Smooth muscle cell (in vitro differentiated cells): ENCODE data around the gene GHSR. TPM values are rescaled to one million over a fixed set of nuclear protein-coding genes. Genes with fewer than 3 reads are reported as not detected.

ENCODE experiments used
- DNase-seq: peaks from one replicate; lab custom pipeline; 2025; ENCODE audit not compliant: unreplicated experiment; lab: John Stamatoyannopoulos, UW
- H2AFZ ChIP-seq: fragments of 200-600 bp; sonication (generic); 2 replicates; pipeline ENCODE4 v1.6.0; 2016; ENCODE audit warnings: antibody characterized with exemption, low read depth, mild to moderate bottlenecking
- H3F3A ChIP-seq: fragments of 200-600 bp; sonication (generic); 2 replicates; pipeline ENCODE4 v1.6.0; 2017; ENCODE audit warnings: antibody characterized with exemption, low read depth
- H3K27ac ChIP-seq: fragments of 200-600 bp; sonication (generic); 2 replicates; pipeline ENCODE4 v1.5.1; 2016; ENCODE audit warnings: low read depth, mild to moderate bottlenecking
- H3K27me3 ChIP-seq: fragments of 200-600 bp; sonication (generic); 2 replicates; pipeline ENCODE4 v1.6.1; 2016; ENCODE audit warnings: low read depth, mild to moderate bottlenecking
- H3K36me3 ChIP-seq: fragments of 200-600 bp; sonication (generic); 2 replicates; pipeline ENCODE4 v1.5.1; 2016; ENCODE audit warnings: low read depth
- H3K4me1 ChIP-seq: fragments of 200-600 bp; sonication (generic); 2 replicates; pipeline ENCODE4 v1.5.1; 2016; ENCODE audit warnings: low read depth
- H3K4me2 ChIP-seq: fragments of 200-600 bp; sonication (generic); 2 replicates; pipeline ENCODE4 v1.6.0; 2016; ENCODE audit warnings: mild to moderate bottlenecking
- H3K4me3 ChIP-seq: fragments of 200-600 bp; sonication (generic); 2 replicates; pipeline ENCODE4 v1.5.1; 2016; ENCODE audit warnings: mild to moderate bottlenecking
- H3K79me2 ChIP-seq: fragments of 200-600 bp; sonication (generic); 2 replicates; pipeline ENCODE4 v1.6.0; 2016; ENCODE audit warnings: low read depth, mild to moderate bottlenecking
- H3K9ac ChIP-seq: fragments of 200-600 bp; sonication (generic); 2 replicates; pipeline ENCODE4 v1.6.0; 2016; ENCODE audit warnings: low read depth
- H3K9me3 ChIP-seq: fragments of 200-600 bp; sonication (generic); replicated peaks from 2 replicates; pipeline ENCODE4 v1.5.1; 2016; ENCODE audit warnings: low read depth
- H4K20me1 ChIP-seq: fragments of 200-600 bp; sonication (generic); 2 replicates; pipeline ENCODE4 v1.6.0; 2016; ENCODE audit warnings: low read depth
- WGBS: methylation state at CpG from one replicate; pipeline ENCODE4 v1.1.7; 2016; ENCODE audit warnings: low lambda C conversion rate; 5-methylcytosine and 5-hydroxymethylcytosine counted together
- polyA plus RNA-seq: library from polyadenylated mRNA; unstranded; fragments of >200 nt; fragmentation: Nextera tagmentation; extraction: Ambion mirVana; gene quantifications from 2 replicates; pipeline ENCODE4 v1.2.1, GENCODE V29; 2016
- total RNA-seq: library from RNA; depleted of rRNA; stranded (reverse); fragments of >200 nt; gene quantifications from 2 replicates; pipeline ENCODE4 v1.2.3, GENCODE V29; 2014
- TF ChIP-seq, protein P1 (sequence below): fragments of 200-600 bp; sonication (generic); IDR thresholded peaks from 2 replicates; pipeline ENCODE4 v1.5.1; 2017; ENCODE audit warnings: borderline replicate concordance, mild to moderate bottlenecking, antibody characterized with exemption; ENCODE audit not compliant: insufficient read depth, poor library complexity, severe bottlenecking

Gene GHSR
- total and polyA plus RNA-seq, 2 experiments from 2014 or later, result not detected

DNA sequence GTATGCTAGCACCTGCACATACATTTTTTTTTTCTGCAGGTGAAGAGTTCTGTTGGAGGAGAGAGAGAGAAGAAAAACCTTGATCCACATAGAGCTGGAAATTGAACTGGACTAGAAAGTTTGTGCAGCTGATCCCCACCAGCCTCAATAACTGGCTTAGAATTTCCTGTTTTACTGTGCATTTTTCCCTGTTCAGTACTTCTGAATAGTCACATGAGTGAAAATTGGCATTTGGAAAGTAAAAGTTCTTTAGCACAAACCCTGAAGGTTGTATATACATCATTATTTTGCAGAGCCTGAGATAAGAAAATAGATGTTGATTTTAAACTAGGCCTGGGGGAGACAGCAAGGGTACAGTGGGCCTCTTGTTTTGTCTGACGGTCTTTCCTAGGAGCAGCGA lies 42.3 kb downstream of the GHSR start:
- TF ChIP-seq, protein P1, sequence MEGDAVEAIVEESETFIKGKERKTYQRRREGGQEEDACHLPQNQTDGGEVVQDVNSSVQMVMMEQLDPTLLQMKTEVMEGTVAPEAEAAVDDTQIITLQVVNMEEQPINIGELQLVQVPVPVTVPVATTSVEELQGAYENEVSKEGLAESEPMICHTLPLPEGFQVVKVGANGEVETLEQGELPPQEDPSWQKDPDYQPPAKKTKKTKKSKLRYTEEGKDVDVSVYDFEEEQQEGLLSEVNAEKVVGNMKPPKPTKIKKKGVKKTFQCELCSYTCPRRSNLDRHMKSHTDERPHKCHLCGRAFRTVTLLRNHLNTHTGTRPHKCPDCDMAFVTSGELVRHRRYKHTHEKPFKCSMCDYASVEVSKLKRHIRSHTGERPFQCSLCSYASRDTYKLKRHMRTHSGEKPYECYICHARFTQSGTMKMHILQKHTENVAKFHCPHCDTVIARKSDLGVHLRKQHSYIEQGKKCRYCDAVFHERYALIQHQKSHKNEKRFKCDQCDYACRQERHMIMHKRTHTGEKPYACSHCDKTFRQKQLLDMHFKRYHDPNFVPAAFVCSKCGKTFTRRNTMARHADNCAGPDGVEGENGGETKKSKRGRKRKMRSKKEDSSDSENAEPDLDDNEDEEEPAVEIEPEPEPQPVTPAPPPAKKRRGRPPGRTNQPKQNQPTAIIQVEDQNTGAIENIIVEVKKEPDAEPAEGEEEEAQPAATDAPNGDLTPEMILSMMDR, result no peak
- Histone ChIP-seq H3K27me3 (no peaks in the 10 kb centered on the region), H3K27ac (no peak overlapping the region), H3K4me1 (no peaks in the 10 kb centered on the region), H3K9ac (no peak overlapping the region), H3K4me2 (no peak overlapping the region), H3K9me3 (no peaks in the 10 kb centered on the region), H3K36me3 (no peaks in the 10 kb centered on the region), H3K4me3 (no peak overlapping the region), H2AFZ (no peak overlapping the region), H3F3A (peaks cover 21% of the 10 kb centered on the region), H4K20me1 (no peaks in the 10 kb centered on the region), H3K79me2 (no peaks in the 10 kb centered on the region)
- DNase-seq, result no peak
- WGBS, result 95% methylated on average over 2 of the region's 2 CpGs

DNA sequence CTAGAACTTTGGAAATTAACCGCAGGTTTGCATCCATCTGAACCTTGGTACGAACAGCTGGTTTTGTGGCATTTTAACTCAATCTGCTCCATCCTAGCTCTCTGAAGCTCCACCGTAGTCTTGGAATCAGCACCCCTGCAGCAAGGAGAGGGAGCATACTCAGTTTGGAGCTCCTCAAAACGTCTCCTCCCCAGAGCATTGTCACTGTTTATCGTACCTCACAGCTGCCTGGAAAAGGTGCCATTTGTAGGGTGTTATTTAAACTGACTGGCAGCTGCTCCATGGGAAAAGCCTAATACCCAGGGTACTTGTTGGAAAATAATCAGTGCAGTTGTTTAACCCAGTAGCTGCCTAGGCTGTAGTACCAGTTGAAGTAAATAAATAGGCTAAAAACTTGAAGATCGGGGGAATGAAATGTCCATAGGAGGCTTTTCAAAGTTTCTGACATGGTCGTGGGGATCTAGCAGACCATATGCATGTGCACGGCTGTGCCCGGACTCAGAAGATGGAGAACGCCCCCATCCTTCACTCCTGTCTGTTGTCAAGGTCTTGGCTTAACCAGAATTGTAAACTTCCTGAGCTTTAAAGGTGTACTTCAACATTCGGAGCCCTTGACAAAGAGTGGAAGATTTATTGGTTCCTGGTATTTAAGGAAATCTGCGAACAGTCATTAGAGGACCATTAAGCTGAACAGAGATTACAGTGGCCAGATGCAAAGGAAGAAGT lies 43.9 kb downstream of the GHSR start:
- no peaks in the 10 kb centered on the region for H3K79me2 ChIP-seq
- DNase-seq, result no peak
- no peak overlapping the region for H3K9ac ChIP-seq
- no peak overlapping the region for H3K4me2 ChIP-seq
- TF ChIP-seq, protein P1, result no peak
- WGBS, result 80% methylated on average over 12 of the region's 12 CpGs
- no peaks in the 10 kb centered on the region for H3K9me3 ChIP-seq
- H4K20me1 ChIP-seq, result peaks cover 9% of the 10 kb centered on the region
- H3K27ac ChIP-seq, result no peak overlapping the region
- no peaks in the 10 kb centered on the region for H3K4me1 ChIP-seq
- H3K36me3 ChIP-seq, result peaks cover 8% of the 10 kb centered on the region
- H2AFZ ChIP-seq, result no peak overlapping the region
- H3F3A ChIP-seq, result peaks cover 21% of the 10 kb centered on the region
- no peak overlapping the region for H3K4me3 ChIP-seq
- H3K27me3 ChIP-seq, result no peaks in the 10 kb centered on the region

DNA sequence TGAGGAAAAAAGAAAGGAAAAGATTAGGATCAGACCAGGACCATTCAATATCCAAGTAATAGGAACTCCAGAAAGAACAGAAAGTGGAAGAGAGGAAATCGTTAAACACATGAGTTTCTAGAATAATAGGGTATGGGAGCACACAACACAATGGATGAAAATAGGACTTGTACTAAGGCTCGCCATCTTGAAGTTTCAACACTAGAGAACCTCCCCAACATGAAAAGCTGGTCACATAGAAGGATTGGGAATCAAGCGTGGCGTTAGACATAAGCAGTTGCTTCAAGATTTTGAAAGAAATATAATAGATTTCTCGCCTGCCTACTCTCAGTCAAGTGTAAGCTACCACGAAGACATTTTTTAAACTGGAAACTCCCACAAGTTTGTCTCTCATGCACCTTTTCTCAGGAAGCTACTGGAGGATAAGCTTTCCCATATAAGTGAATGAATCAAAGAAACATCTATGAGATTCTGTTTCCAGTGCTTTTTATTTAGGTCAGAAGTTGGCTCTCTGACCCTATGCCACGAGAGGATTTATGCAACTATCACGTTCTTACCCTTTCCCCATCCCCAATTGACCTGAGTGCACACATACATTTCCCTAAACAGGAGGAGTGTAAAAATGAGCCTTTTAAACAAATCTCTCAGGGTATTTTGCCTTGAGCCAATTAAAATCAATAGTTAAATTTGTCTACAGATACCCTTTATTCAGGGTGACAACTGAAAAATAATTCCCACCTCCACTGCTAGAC lies 45.2 kb downstream of the GHSR start:
- Histone ChIP-seq H3K9me3 (no peaks in the 10 kb centered on the region), H4K20me1 (peaks cover 22% of the 10 kb centered on the region), H3K4me3 (no peak overlapping the region), H3K4me2 (no peak overlapping the region), H3K36me3 (peaks cover 18% of the 10 kb centered on the region), H3F3A (peaks cover 22% of the 10 kb centered on the region), H2AFZ (no peak overlapping the region), H3K27ac (no peak overlapping the region), H3K27me3 (no peaks in the 10 kb centered on the region), H3K9ac (no peak overlapping the region), H3K4me1 (no peaks in the 10 kb centered on the region), H3K79me2 (no peaks in the 10 kb centered on the region)
- TF ChIP-seq, protein P1, result no peak
- WGBS, result 95% methylated on average over 8 of the region's 8 CpGs
- DNase-seq, result no peak

DNA sequence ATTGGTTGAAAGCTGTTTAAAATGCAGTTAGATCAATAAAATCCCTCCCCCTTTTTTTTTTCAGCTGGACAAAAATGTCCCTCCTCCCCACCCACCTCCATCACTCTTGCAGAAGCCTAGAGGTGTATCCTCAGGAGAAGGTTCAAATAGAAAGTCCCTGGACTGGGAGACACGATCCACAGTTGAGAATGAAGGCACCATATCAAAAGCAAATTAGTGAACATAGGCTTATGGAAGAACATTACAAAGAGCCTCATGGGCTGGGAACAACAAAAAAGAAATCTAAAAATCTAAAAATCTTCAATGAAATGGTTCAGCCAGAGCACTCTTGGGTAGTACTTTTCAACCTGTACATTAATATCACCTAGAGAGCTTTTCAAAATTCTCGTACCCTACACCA lies 46.2 kb downstream of the GHSR start:
- Histone ChIP-seq H4K20me1 (peaks cover 30% of the 10 kb centered on the region), H3K9me3 (no peaks in the 10 kb centered on the region), H3K9ac (no peak overlapping the region), H3K27ac (no peak overlapping the region), H3K4me2 (no peak overlapping the region), H3K79me2 (no peaks in the 10 kb centered on the region), H3K4me3 (no peak overlapping the region), H3K36me3 (peaks cover 18% of the 10 kb centered on the region), H3F3A (peaks cover 26% of the 10 kb centered on the region), H3K27me3 (no peaks in the 10 kb centered on the region), H2AFZ (no peak overlapping the region), H3K4me1 (no peaks in the 10 kb centered on the region)
- DNase-seq, result no peak
- WGBS, result 81% methylated on average over 2 of the region's 2 CpGs
- TF ChIP-seq, protein P1, result no peak
